ENCODE measurements around the gene TUT7.
A peak's percentile ranks its signal among the peaks of the same experiment; 100 is the strongest.

The TUT7 gene

DNA sequence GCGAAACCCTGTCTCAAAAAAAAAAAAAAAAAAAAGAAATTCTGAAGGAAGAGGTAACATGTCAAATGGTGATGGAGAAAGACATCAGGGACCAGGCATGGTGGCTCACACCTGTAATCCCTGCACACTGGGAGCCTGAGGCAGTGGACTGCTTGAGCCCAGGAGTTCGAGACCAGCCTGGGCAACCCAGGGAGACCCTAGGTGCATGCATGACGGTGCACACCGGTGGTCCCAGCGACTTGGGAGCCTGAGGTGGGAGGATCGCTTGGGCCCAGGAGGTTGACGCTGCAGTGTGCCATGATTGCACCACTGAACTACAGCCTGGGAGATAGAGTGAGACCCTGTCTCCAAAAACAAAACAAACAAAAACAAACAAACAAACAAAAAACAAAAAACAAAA lies 73.6 kb downstream of the TUT7 start:
- peak overlapping the region; percentile 67; the same call in 1 of the 2 replicates for H3K9ac ChIP-seq (ENCODE audit: low read length)
- H3F3A ChIP-seq (ENCODE audit: insufficient read depth) = peaks cover 6% of the 10 kb centered on the region; the same call in 1 of the 2 replicates
- no peak overlapping the region for H2AFZ ChIP-seq (ENCODE audit: low read depth, low read length, severe bottlenecking)
- H4K20me1 ChIP-seq (ENCODE audit: low read depth, low read length) = no peaks in the 10 kb centered on the region
- H3K36me3 ChIP-seq (ENCODE audit: low read length) = no peaks in the 10 kb centered on the region
- H3K9me3 ChIP-seq (ENCODE audit: insufficient read depth, low read length) = no peaks in the 10 kb centered on the region
- H3K4me2 ChIP-seq (ENCODE audit: low read depth, low read length, poor library complexity, severe bottlenecking) = peak overlapping the region; percentile 92
- TF ChIP-seq CTCF (IDR thresholded peaks at IDR 0.05; ENCODE audit: insufficient read depth, low read length, poor library complexity, severe bottlenecking) (no peak), EZH2phosphoT487 (conservative IDR thresholded peaks at IDR 0.05; ENCODE audit: low read length) (no peak)
- no peak overlapping the region for H3K4me3 ChIP-seq (ENCODE audit: insufficient read depth, low read length, poor library complexity, severe bottlenecking)
- peaks cover 49% of the 10 kb centered on the region for H3K79me2 ChIP-seq (ENCODE audit: insufficient read depth, low read length)
- H3K9me2 ChIP-seq (replicated peaks; ENCODE audit: insufficient read depth, low read length) = no peaks in the 10 kb centered on the region
- H3K27me3 ChIP-seq (ENCODE audit: low read length) = no peaks in the 10 kb centered on the region
- H3K27ac ChIP-seq (ENCODE audit: low read depth, low read length) = no peak overlapping the region

GRCh38 chr9:86279839-86280238 lies 74.4 kb downstream of the TUT7 start:
- Histone ChIP-seq H3K27ac (ENCODE audit: low read depth, low read length) (no peak overlapping the region), H3K9me3 (ENCODE audit: insufficient read depth, low read length) (no peaks in the 10 kb centered on the region), H3F3A (ENCODE audit: insufficient read depth) (peaks cover 4% of the 10 kb centered on the region; the same call in 1 of the 2 replicates), H4K20me1 (ENCODE audit: low read depth, low read length) (no peaks in the 10 kb centered on the region), H3K27me3 (ENCODE audit: low read length) (no peaks in the 10 kb centered on the region), H3K36me3 (ENCODE audit: low read length) (no peaks in the 10 kb centered on the region), H3K9ac (ENCODE audit: low read length) (no peak overlapping the region), H3K79me2 (ENCODE audit: insufficient read depth, low read length) (peaks cover 49% of the 10 kb centered on the region), H3K9me2 (replicated peaks; ENCODE audit: insufficient read depth, low read length) (no peaks in the 10 kb centered on the region), H3K4me2 (ENCODE audit: low read depth, low read length, poor library complexity, severe bottlenecking) (no peak overlapping the region), H2AFZ (ENCODE audit: low read depth, low read length, severe bottlenecking) (no peak overlapping the region), H3K4me3 (ENCODE audit: insufficient read depth, low read length, poor library complexity, severe bottlenecking) (no peak overlapping the region)
- no peak for TF ChIP-seq CTCF (IDR thresholded peaks at IDR 0.05; ENCODE audit: insufficient read depth, low read length, poor library complexity, severe bottlenecking)
- no peak for TF ChIP-seq EZH2phosphoT487 (conservative IDR thresholded peaks at IDR 0.05; ENCODE audit: low read length)

- Histone ChIP-seq H3K4me3 (ENCODE audit: insufficient read depth, low read length, poor library complexity, severe bottlenecking) (no peak overlapping the region), H4K20me1 (ENCODE audit: low read depth, low read length) (no peaks in the 10 kb centered on the region), H3K27ac (ENCODE audit: low read depth, low read length) (no peak overlapping the region), H3K36me3 (ENCODE audit: low read length) (peaks cover 8% of the 10 kb centered on the region; the same call in 1 of the 2 replicates), H2AFZ (ENCODE audit: low read depth, low read length, severe bottlenecking) (no peak overlapping the region), H3K9me3 (ENCODE audit: insufficient read depth, low read length) (no peaks in the 10 kb centered on the region), H3K4me2 (ENCODE audit: low read depth, low read length, poor library complexity, severe bottlenecking) (no peak overlapping the region), H3K27me3 (ENCODE audit: low read length) (no peaks in the 10 kb centered on the region), H3K79me2 (ENCODE audit: insufficient read depth, low read length) (peaks cover 54% of the 10 kb centered on the region), H3K9me2 (replicated peaks; ENCODE audit: insufficient read depth, low read length) (no peaks in the 10 kb centered on the region), H3K9ac (ENCODE audit: low read length) (no peak overlapping the region), H3F3A (ENCODE audit: insufficient read depth) (peaks cover 4% of the 10 kb centered on the region; the same call in 1 of the 2 replicates)
- no peak for TF ChIP-seq CTCF (IDR thresholded peaks at IDR 0.05; ENCODE audit: insufficient read depth, low read length, poor library complexity, severe bottlenecking)
- TF ChIP-seq EZH2phosphoT487 (conservative IDR thresholded peaks at IDR 0.05; ENCODE audit: low read length) = no peak
These were observed 77.1 kb downstream of the TUT7 start for GRCh38 chr9:86277072-86277471.

Measured in SU-DHL-6 (cell line).